H9 (cell line): Measurements from ENCODE around the gene PLCL1. TPM values are rescaled to one million over a fixed set of nuclear protein-coding genes. Genes with fewer than 3 reads are reported as not detected.

ENCODE experiments used
- DNase-seq: peaks from one replicate; pipeline ENCODE4 v3.0.0-alpha.2; 2017
- H2AFZ ChIP-seq: one replicate; pipeline ENCODE4 v1.6.1; 2013; ENCODE audit warnings: mild to moderate bottlenecking, low read length, control low read depth, moderate library complexity
- H2AK5ac ChIP-seq: 2 replicates; pipeline ENCODE4 v1.6.1; 2013; ENCODE audit warnings: low read length, control low read depth, mixed read lengths; ENCODE audit not compliant: insufficient read length
- H2BK120ac ChIP-seq: one replicate; pipeline ENCODE4 v1.6.1; 2013; ENCODE audit warnings: low read depth, mild to moderate bottlenecking, low read length, control low read depth, inconsistent platforms; ENCODE audit not compliant: poor library complexity, severe bottlenecking
- H2BK12ac ChIP-seq: 2 replicates; pipeline ENCODE4 v1.6.1; 2013; ENCODE audit warnings: low read length, control low read depth, mixed read lengths, low read depth; ENCODE audit not compliant: insufficient read length
- H2BK15ac ChIP-seq: 2 replicates; pipeline ENCODE4 v1.6.1; 2013; ENCODE audit warnings: low read depth, low read length, control low read depth
- H2BK20ac ChIP-seq: one replicate; pipeline ENCODE4 v1.6.1; 2013; ENCODE audit warnings: low read depth, mild to moderate bottlenecking, low read length, control low read depth, inconsistent platforms; ENCODE audit not compliant: poor library complexity, severe bottlenecking
- H2BK5ac ChIP-seq: 2 replicates; pipeline ENCODE4 v1.6.1; 2013; ENCODE audit warnings: low read length, control low read depth, mixed read lengths; ENCODE audit not compliant: insufficient read length
- H3K14ac ChIP-seq: 2 replicates; pipeline ENCODE4 v1.6.1; 2013; ENCODE audit warnings: low read length, control low read depth; ENCODE audit not compliant: insufficient read depth
- H3K18ac ChIP-seq: 2 replicates; pipeline ENCODE4 v1.6.1; 2013; ENCODE audit warnings: low read depth, mild to moderate bottlenecking, mixed read lengths, low read length, control low read depth; ENCODE audit not compliant: insufficient read length
- H3K23ac ChIP-seq: 2 replicates; pipeline ENCODE4 v1.6.1; 2013; ENCODE audit warnings: low read length, control low read depth, mixed read lengths, low read depth; ENCODE audit not compliant: insufficient read length
- H3K23me2 ChIP-seq: 2 replicates; pipeline ENCODE4 v1.6.1; 2013; ENCODE audit warnings: low read depth, mild to moderate bottlenecking, mixed read lengths, low read length, control low read depth; ENCODE audit not compliant: insufficient read length, poor library complexity, severe bottlenecking
- H3K27ac ChIP-seq: 2 replicates; pipeline ENCODE4 v1.5.1; 2013; ENCODE audit warnings: low read length, control low read depth, mixed read lengths, low read depth; ENCODE audit not compliant: insufficient read length
- H3K27me3 ChIP-seq: 2 replicates; pipeline ENCODE4 v1.6.1; 2013; ENCODE audit warnings: low read length, control low read depth, inconsistent platforms; ENCODE audit not compliant: insufficient read depth
- H3K4ac ChIP-seq: 2 replicates; pipeline ENCODE4 v1.6.1; 2013; ENCODE audit warnings: low read depth, mild to moderate bottlenecking, control low read depth, inconsistent platforms, low read length, moderate library complexity
- H3K4me1 ChIP-seq: 2 replicates; pipeline ENCODE4 v1.6.1; 2013; ENCODE audit warnings: low read length, control low read depth, inconsistent platforms; ENCODE audit not compliant: insufficient read depth
- H3K4me2 ChIP-seq: 2 replicates; pipeline ENCODE4 v1.6.1; 2013; ENCODE audit warnings: low read length, control low read depth, mixed read lengths; ENCODE audit not compliant: insufficient read length, insufficient read depth
- H3K56ac ChIP-seq: 2 replicates; pipeline ENCODE4 v1.6.1; 2013; ENCODE audit warnings: low read depth, mild to moderate bottlenecking, mixed read lengths, low read length, control low read depth; ENCODE audit not compliant: insufficient read length
- H3K79me1 ChIP-seq: 2 replicates; pipeline ENCODE4 v1.6.1; 2013; ENCODE audit warnings: low read depth, mild to moderate bottlenecking, moderate library complexity, low read length, control low read depth, inconsistent platforms; ENCODE audit not compliant: insufficient read depth, poor library complexity, severe bottlenecking
- H3K79me2 ChIP-seq: 2 replicates; pipeline ENCODE4 v1.6.1; 2013; ENCODE audit warnings: low read length, control low read depth, inconsistent platforms; ENCODE audit not compliant: insufficient read depth
- H3K9ac ChIP-seq: 2 replicates; pipeline ENCODE4 v1.6.1; 2013; ENCODE audit warnings: low read length, control low read depth, mixed read lengths; ENCODE audit not compliant: insufficient read length; ENCODE audit errors: extremely low read depth
- H3K9me3 ChIP-seq: one replicate; pipeline ENCODE4 v1.6.1; 2013; ENCODE audit warnings: low read depth, low read length, inconsistent platforms; ENCODE audit not compliant: control insufficient read depth
- H3T11ph ChIP-seq: one replicate; pipeline ENCODE4 v1.6.1; 2013; ENCODE audit warnings: mild to moderate bottlenecking, low read length, control low read depth, inconsistent platforms
- H4K20me1 ChIP-seq: one replicate; pipeline ENCODE4 v1.6.1; 2013; ENCODE audit not compliant: control insufficient read depth, insufficient read length, insufficient read depth
- H4K5ac ChIP-seq: 2 replicates; pipeline ENCODE4 v1.6.1; 2013; ENCODE audit warnings: low read depth, mild to moderate bottlenecking, mixed read lengths, low read length, control low read depth; ENCODE audit not compliant: insufficient read length
- H4K8ac ChIP-seq: replicated peaks from 2 replicates; pipeline ENCODE4 v1.6.1; 2013; ENCODE audit warnings: low read length, control low read depth, mixed read lengths, low read depth; ENCODE audit not compliant: insufficient read length
- H4K91ac ChIP-seq: 2 replicates; pipeline ENCODE4 v1.6.1; 2013; ENCODE audit warnings: low read depth, mild to moderate bottlenecking, moderate library complexity, mixed read lengths, low read length, control low read depth; ENCODE audit not compliant: insufficient read length
- H3K27ac Mint-ChIP-seq, 3 experiments: 2 replicates in 2 of 3; 3 replicates in 1 of 3; pipeline ENCODE4 v1.8.0; 2020 to 2021; ENCODE audit warnings: mixed read lengths in 3 of 3, mild to moderate bottlenecking in 1 of 3, moderate library complexity in 1 of 3
- H3K27me3 Mint-ChIP-seq: 2 replicates; pipeline ENCODE4 v1.8.0; 2021; ENCODE audit warnings: low read depth, mild to moderate bottlenecking, moderate library complexity, mixed read lengths
- H3K36me3 Mint-ChIP-seq, 3 experiments: 2 replicates in 2 of 3; 3 replicates in 1 of 3; pipeline ENCODE4 v1.8.0; 2020 to 2021; ENCODE audit warnings: low read depth in 3 of 3, mixed read lengths in 3 of 3; ENCODE audit not compliant: insufficient read depth in 1 of 3
- H3K4me1 Mint-ChIP-seq, 2 experiments: 2 replicates each; pipeline ENCODE4 v1.8.0; 2020; ENCODE audit warnings: mixed read lengths in 2 of 2
- H3K4me3 Mint-ChIP-seq, 2 experiments: 2 replicates in 1 of 2; 3 replicates in 1 of 2; pipeline ENCODE4 v1.8.0; 2020 to 2021; ENCODE audit warnings: mild to moderate bottlenecking in 2 of 2, mixed read lengths in 2 of 2, moderate library complexity in 1 of 2
- H3K9me3 Mint-ChIP-seq, 2 experiments: 2 replicates in 1 of 2; 3 replicates in 1 of 2; pipeline ENCODE4 v1.8.0; 2020; ENCODE audit warnings: mild to moderate bottlenecking in 2 of 2, mixed read lengths in 2 of 2, moderate library complexity in 1 of 2
- WGBS: extraction: QIAGEN DNeasy Blood & Tissue Kit; methylation state at CpG from one replicate; pipeline ENCODE4 v1.1.7; 2013; ENCODE audit warnings: missing lambda C conversion rate, low lambda C conversion rate, mixed read lengths; ENCODE audit not compliant: insufficient read length; ENCODE audit errors: extremely low coverage; 5-methylcytosine and 5-hydroxymethylcytosine counted together
- total RNA-seq: library from RNA; stranded (reverse); gene quantifications from 2 replicates; pipeline ENCODE4 v1.2.1, GENCODE V29; 2021
- TF ChIP-seq, protein P1 (sequence below): fragments of 200-600 bp; sonication (generic); conservative IDR thresholded peaks from 3 replicates; pipeline ENCODE4 v1.8.0; 2021; ENCODE audit warnings: antibody characterized with exemption, mild to moderate bottlenecking

PLCL1 gene
- total RNA-seq, 1 experiment from 2014 or later, result 0.04 TPM

DNA sequence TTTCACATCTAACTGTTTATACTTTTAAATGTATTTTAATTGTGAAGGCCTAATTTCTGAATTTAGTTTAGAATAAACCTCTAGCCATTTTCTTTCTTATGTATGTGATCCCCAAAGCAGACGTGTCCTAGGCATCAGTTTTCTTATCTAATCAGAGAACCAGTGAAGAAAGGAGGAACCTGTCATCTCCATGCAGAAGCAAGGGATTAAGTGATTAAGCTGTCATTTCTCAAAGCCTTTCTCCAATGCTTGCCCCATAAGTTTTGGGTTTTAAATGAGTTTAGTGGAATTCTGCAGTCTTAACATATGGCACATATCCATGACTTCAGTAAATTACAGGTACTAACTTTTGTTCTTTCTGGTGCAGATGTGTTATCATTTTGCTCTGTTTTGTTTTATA lies 190.4 kb downstream of the PLCL1 start:
- Histone ChIP-seq H3K4me2 (no peak overlapping the region), H3K23ac (no peak overlapping the region), H3T11ph (no peak overlapping the region), H3K4me1 (no peaks in the 10 kb centered on the region), H4K8ac (no peak overlapping the region), H3K9me3 (no peaks in the 10 kb centered on the region), H3K27me3 (no peaks in the 10 kb centered on the region), H2BK5ac (no peak overlapping the region), H3K14ac (no peak overlapping the region), H3K56ac (no peak overlapping the region), H4K20me1 (no peaks in the 10 kb centered on the region), H3K18ac (no peak overlapping the region), H3K79me1 (no peaks in the 10 kb centered on the region), H2BK12ac (no peak overlapping the region), H2BK120ac (no peak overlapping the region), H3K27ac (no peak overlapping the region), H3K23me2 (no peaks in the 10 kb centered on the region), H2BK15ac (no peak overlapping the region), H3K9ac (no peak overlapping the region), H4K5ac (no peak overlapping the region), H2AFZ (no peak overlapping the region), H4K91ac (no peak overlapping the region), H3K79me2 (no peaks in the 10 kb centered on the region), H3K4ac (no peak overlapping the region), H2AK5ac (no peak overlapping the region), H2BK20ac (no peak overlapping the region)
- no peak for DNase-seq
- Mint-ChIP-seq H3K36me3 (peaks cover 1 to 12% (median 2%) of the 10 kb centered on the region in 3 experiments; a peak in 5 of 7 replicates), H3K27ac (no peak overlapping the region), H3K4me1 (no peaks in the 10 kb centered on the region), H3K9me3 (peaks cover 7 to 8% of the 10 kb centered on the region in 2 experiments; a peak in 3 of 5 replicates), H3K4me3 (no peak overlapping the region), H3K27me3 (no peaks in the 10 kb centered on the region; the same call in 1 of the 2 replicates)
- TF ChIP-seq, protein P1, sequence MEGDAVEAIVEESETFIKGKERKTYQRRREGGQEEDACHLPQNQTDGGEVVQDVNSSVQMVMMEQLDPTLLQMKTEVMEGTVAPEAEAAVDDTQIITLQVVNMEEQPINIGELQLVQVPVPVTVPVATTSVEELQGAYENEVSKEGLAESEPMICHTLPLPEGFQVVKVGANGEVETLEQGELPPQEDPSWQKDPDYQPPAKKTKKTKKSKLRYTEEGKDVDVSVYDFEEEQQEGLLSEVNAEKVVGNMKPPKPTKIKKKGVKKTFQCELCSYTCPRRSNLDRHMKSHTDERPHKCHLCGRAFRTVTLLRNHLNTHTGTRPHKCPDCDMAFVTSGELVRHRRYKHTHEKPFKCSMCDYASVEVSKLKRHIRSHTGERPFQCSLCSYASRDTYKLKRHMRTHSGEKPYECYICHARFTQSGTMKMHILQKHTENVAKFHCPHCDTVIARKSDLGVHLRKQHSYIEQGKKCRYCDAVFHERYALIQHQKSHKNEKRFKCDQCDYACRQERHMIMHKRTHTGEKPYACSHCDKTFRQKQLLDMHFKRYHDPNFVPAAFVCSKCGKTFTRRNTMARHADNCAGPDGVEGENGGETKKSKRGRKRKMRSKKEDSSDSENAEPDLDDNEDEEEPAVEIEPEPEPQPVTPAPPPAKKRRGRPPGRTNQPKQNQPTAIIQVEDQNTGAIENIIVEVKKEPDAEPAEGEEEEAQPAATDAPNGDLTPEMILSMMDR, result no peak
- WGBS, result no CpG with 5 or more reads among the region's 1 CpG
